HFF-Myc (cell line): ENCODE results near the gene EVA1C.
"Not testable (repeated sequence)": the region's sequence is repeated elsewhere in the genome, so short reads cannot be mapped to it uniquely, and the experiment has no call there.

Source experiments
- DNase-seq: peaks from one replicate; pipeline ENCODE4 v3.0.0-alpha.2; 2011; ENCODE audit warnings: low read depth; ENCODE audit errors: extremely low read depth
- H3K4me3 ChIP-seq: replicated peaks from 2 replicates; pipeline ENCODE4 v1.5.1; 2011; ENCODE audit warnings: low read depth, mild to moderate bottlenecking, control low read depth, low read length
- TF ChIP-seq, protein P1 (sequence below): IDR thresholded peaks from 2 replicates; pipeline ENCODE4 v1.5.1; 2012; ENCODE audit warnings: mild to moderate bottlenecking, low read depth, low read length, control low read depth; ENCODE audit errors: missing control alignments

EVA1C gene

DNA sequence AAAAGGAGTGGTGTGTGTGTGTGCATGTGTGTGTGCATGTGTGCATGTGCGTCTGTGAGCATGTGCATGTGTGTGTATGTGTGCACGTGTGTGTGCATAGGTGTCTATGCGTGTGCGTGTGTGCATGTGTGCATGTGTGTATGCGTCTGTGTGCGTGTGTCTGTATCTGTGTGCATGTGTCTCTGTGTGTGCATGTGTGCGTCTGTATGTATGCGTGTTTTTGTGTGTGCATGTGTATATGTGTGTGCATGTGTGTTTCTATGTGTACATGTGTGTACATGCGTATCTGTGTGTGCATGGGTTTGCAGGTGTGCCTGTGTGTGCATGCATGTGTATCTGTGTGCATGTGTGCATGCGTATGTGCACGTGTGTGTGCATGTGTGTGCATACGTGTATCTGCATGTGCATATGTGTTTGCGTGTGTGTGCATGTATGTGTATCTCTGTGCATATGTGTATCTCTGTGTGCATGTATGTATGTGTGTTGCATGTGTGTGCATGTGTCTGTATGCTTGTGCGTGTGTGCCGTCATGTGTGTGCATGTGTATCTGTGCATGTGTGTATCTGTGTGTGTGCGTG, 94.9 kb downstream of the EVA1C start:
- no peak overlapping the region for H3K4me3 ChIP-seq
- TF ChIP-seq, protein P1, sequence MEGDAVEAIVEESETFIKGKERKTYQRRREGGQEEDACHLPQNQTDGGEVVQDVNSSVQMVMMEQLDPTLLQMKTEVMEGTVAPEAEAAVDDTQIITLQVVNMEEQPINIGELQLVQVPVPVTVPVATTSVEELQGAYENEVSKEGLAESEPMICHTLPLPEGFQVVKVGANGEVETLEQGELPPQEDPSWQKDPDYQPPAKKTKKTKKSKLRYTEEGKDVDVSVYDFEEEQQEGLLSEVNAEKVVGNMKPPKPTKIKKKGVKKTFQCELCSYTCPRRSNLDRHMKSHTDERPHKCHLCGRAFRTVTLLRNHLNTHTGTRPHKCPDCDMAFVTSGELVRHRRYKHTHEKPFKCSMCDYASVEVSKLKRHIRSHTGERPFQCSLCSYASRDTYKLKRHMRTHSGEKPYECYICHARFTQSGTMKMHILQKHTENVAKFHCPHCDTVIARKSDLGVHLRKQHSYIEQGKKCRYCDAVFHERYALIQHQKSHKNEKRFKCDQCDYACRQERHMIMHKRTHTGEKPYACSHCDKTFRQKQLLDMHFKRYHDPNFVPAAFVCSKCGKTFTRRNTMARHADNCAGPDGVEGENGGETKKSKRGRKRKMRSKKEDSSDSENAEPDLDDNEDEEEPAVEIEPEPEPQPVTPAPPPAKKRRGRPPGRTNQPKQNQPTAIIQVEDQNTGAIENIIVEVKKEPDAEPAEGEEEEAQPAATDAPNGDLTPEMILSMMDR = no peak
- DNase-seq = no peak

DNA sequence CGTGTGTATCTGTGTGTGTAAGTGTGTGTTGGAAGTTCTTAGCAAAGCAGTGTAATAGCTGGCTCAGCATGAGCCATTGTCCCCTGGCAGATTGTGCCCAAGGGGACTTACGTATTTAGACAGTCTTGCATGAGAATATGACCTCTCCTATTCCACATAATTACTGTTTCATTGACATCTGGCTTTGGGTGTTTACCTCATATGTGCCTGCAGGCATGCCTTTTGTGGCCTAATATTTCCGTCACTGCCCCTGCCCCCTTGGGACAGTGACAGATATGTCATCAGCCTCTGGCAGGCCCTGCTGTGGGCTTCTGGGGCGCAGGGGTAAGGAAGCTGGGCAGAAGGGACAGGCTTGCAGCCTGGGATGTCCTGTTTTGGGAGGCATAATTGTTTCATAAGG, 95.5 kb downstream of the EVA1C start:
- DNase-seq, H3K4me3 ChIP-seq: not testable (repeated sequence)

DNA sequence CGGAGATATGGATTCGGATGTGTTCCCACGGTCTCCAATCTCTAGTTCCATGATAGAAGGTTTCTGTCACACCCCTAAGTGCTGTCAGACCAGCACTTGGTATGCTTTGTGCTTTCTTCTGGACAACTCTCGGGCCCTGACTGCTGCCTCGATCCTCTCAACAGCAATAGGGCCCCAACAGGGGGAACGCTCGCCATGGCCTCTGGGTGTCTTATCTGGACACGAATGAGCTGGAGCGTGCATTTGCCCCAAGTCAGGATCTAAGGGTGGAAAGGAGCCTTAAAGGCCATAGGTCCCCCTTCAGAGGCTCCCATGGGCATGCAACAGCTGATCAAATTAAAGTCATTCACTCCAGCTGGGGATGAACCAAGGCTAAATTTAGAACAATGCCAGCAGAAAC, 96.1 kb downstream of the EVA1C start:
- DNase-seq = no peak
- TF ChIP-seq, protein P1 = no peak
- H3K4me3 ChIP-seq = no peak overlapping the region

DNA sequence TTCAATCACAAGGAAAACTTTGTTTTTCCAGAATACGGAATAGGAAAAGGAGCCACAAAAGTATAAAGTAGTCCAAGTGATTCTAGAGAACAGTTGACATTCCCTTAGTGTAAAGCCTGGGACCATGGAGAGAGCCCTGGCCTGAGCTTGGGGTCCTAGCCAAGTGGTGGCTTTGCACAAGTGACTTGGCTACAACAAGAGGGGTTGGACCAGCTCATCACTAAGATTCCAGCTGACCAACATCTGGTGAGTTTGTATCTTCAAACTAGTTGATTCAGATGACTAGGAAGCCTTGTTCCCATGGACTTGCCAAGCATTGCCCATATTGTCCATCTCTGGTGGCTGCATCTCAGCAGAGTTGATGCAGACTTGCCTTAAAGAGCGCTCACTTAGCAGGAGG, 96.5 kb downstream of the EVA1C start:
- DNase-seq, H3K4me3 ChIP-seq: not testable (repeated sequence)

DNA sequence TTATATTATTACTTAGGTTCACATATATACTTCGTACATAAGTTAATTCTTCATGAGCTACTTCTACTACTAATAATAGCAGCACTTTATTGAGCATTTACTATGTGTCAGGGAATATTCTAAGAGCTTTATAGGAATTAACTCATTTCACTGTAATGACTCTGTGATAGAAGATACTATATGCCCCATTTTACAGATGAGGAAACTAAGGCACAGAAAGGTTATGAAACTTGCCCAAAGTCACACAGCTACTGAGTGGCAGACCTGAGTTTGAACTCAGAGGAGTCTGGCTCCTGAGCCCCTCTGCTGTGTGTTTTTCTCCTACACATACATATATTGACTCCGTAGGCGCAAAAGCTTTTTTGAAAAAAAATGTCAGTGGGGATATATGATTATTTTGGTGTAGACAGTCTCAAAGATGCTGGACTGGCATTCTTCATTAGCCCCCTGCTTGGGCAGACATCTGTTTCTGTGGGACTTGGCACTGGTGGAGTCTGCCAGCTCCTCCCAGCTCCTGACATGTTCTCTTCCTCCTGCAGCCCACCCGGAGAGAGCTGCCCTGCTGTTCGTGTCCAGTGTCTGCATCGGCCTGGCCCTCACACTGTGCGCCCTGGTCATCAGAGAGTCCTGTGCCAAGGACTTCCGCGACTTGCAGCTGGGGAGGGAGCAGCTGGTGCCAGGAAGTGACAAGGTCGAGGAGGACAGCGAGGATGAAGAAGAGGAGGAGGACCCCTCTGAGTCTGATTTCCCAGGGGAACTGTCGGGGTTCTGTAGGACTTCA, 102.0 kb downstream of the EVA1C start:
- TF ChIP-seq, protein P1 = no peak
- no peak for DNase-seq
- H3K4me3 ChIP-seq = no peak overlapping the region

DNA sequence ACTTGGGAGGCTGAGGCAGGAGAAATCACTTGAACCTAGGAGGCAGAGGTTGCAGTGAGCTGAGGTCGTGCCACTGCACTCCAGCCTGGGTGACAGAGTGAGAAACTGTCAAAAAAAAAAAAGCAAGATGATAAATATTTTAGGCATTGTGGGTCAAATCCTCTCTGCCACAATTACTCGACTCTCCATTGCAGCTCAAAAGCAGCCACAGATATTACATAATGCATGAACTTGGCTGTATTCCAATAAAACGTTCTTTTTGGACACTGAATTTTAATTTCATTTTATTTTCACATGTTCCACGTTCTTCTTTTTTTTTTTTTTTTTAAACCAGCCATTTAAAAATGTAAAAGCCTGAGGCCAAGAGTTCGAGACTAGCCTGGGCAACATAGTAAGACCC, 103.4 kb downstream of the EVA1C start:
- DNase-seq = no peak
- TF ChIP-seq, protein P1 = no peak
- no peak overlapping the region for H3K4me3 ChIP-seq

DNA sequence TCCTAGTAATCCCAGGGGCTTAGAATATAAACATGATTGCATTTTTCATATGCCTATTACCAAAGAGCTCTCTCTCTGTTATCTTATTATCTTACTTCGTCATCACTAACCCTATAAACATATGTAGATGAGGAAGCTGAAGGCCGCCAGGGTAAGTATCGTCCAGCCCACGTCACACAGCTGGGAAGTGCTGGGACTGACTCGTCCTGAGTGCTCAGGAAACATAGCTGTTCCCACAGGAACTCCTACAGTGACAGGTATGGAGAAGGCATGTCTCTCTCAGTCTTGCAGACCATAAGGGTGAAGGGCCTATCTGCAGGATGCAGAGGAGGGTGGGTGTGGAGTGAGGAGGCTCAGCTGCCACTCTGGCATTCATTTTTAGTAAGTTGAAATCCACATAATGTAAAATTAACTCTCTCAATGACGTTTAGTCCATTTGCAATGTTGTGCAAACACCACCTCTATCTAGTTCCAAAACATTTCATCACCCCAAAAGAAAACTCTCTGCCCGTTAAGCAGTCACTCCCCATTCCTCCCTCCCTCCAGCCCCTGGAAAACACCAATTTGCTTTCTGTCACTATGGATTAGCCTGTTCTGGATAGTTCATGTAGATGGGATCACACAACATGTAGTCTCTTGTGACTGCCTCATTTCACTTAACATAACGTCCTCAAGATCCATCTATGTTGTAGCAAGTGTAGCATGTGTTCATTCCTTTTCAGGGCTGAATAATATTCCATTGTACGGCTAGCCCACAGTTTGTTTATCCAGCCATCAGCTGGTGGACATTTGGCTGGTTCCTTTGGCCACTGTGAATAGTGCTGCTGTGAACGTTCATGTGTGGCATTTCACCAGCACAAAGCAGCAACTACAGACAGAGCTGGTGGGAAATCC, 104.5 kb downstream of the EVA1C start:
- DNase-seq = peak; percentile 51
- TF ChIP-seq, protein P1 = no peak
- no peak overlapping the region for H3K4me3 ChIP-seq
